Naive thymus-derived CD8-positive, alpha-beta T cell (primary cell): ENCODE results near the gene TRMT112. TPM values are rescaled to one million over a fixed set of nuclear protein-coding genes. Genes with fewer than 3 reads are reported as not detected.
A peak's percentile ranks its signal among the peaks of the same experiment; 100 is the strongest.

Experiments used
- ATAC-seq, 2 donors: fragments of 150-1000 bp; cut with Tn5 transposase in 1 of 2; sonication (Bioruptor Pico), chemical (Tn5 transposase) in 1 of 2; 1 replicate in 1 of 2; 2 replicates in 1 of 2; pipeline ENCODE4 v1.10.0; 2021; ENCODE audit warnings: mild to moderate bottlenecking in 2 of 2, moderate library complexity in 2 of 2
- POLR2A ChIA-PET: fragments of 350-600 bp; sonication (Branson Sonifier 250); formaldehyde crosslinking; loops from one replicate; lab custom pipeline; 2021; ENCODE audit warnings: antibody characterized with exemption; lab: Charles Lee
- DNase-seq, 10 donors: peaks; one replicate each; pipeline versions ENCODE4 v3.0.0 to v3.0.0-alpha.2; 2020 to 2022
- H3K27ac Mint-ChIP-seq, 10 donors: one replicate each; pipeline ENCODE4 v1.8.0; 2020 to 2022; ENCODE audit warnings: mild to moderate bottlenecking in 10 of 10, mixed read lengths in 10 of 10, moderate library complexity in 4 of 10, inconsistent platforms in 1 of 10
- H3K27me3 Mint-ChIP-seq, 5 donors: one replicate each; pipeline ENCODE4 v1.8.0; 2021 to 2022; ENCODE audit warnings: mixed read lengths in 5 of 5
- H3K36me3 Mint-ChIP-seq, 3 donors: one replicate each; pipeline ENCODE4 v1.8.0; 2020 to 2022; ENCODE audit warnings: mixed read lengths in 3 of 3, mild to moderate bottlenecking in 2 of 3, inconsistent platforms in 1 of 3
- H3K4me1 Mint-ChIP-seq, 4 donors: one replicate each; pipeline ENCODE4 v1.8.0; 2021 to 2022; ENCODE audit warnings: mixed read lengths in 4 of 4
- H3K4me3 Mint-ChIP-seq, 10 donors: one replicate each; pipeline ENCODE4 v1.8.0; 2020 to 2022; ENCODE audit warnings: mild to moderate bottlenecking in 10 of 10, mixed read lengths in 10 of 10, moderate library complexity in 6 of 10, inconsistent platforms in 1 of 10
- H3K9me3 Mint-ChIP-seq, 9 donors: one replicate each; pipeline ENCODE4 v1.8.0; 2020 to 2022; ENCODE audit warnings: mixed read lengths in 9 of 9, mild to moderate bottlenecking in 3 of 9, inconsistent platforms in 1 of 9, moderate library complexity in 1 of 9
- polyA plus RNA-seq, 3 donors: library from polyadenylated mRNA; unstranded; fragments of 300-500 nt; fragmentation: Illumina TruSeq; gene quantifications; one replicate each; pipeline ENCODE4 v1.2.3, GENCODE V29; 2021
- total RNA-seq, 8 experiments: library from RNA in 2 of 8; stranded (reverse) in 2 of 8; gene quantifications; one replicate each; pipeline ENCODE4 v1.2.3 and lab custom pipeline; 2021 to 2026

TRMT112 gene
- total and polyA plus RNA-seq, 5 experiments from 2014 or later: 159 to 524 (median 509) TPM

DNA sequence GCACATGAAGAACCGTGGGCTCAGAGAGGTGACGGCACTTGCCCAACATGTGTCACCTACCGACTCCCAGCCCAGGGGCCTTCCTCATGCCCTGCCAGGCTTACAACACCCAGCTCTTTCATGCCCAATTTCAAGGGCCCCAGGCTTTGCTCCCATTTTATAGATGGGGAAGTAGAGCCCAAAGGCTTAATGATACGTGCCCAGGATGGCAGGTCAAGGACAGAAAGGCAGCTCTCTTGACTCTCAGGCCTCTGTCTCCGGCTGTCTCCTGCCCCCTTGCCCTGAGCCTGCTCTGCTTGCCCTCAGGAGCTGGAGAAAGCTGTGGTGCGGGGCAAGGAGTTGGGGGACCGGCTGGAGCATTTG is 31.6 kb upstream of the TRMT112 start:
- peak overlapping the region in 2 of 10 donors; percentile 69 to 77 for H3K27ac Mint-ChIP-seq
- H3K36me3 Mint-ChIP-seq: peaks cover 0 to 25% (median 8%) of the 10 kb centered on the region in 3 donors
- DNase-seq: no peak
- no peaks in the 10 kb centered on the region for H3K27me3 Mint-ChIP-seq
- no peak overlapping the region for H3K4me3 Mint-ChIP-seq
- H3K9me3 Mint-ChIP-seq: no peaks in the 10 kb centered on the region
- POLR2A ChIA-PET: interaction anchor here (1.3 to 1.7 kb wide), 2 partner anchors 31 to 65 kb away, joined by 3 read pairs; partner anchors contain the start of genes BAD and PRDX5
- no peak for ATAC-seq
- H3K4me1 Mint-ChIP-seq: peaks cover 3 to 18% (median 13%) of the 10 kb centered on the region in 4 donors

- ATAC-seq (no peak), DNase-seq (no peak)
- Mint-ChIP-seq H3K4me3 (no peak overlapping the region), H3K4me1 (peaks cover 3 to 18% (median 13%) of the 10 kb centered on the region in 4 donors), H3K27me3 (no peaks in the 10 kb centered on the region), H3K9me3 (no peaks in the 10 kb centered on the region), H3K27ac (peak overlapping the region in 2 of 10 donors; percentile 69 to 77), H3K36me3 (peaks cover 0 to 25% (median 8%) of the 10 kb centered on the region in 3 donors)
- POLR2A ChIA-PET: interaction anchor here (1.5 to 1.7 kb wide), 2 partner anchors 12 to 64 kb away, joined by 3 read pairs; partner anchors contain the start of gene BAD
These were observed 31.1 kb upstream of the TRMT112 start for GRCh38 chr11:64348383-64349024.

DNA sequence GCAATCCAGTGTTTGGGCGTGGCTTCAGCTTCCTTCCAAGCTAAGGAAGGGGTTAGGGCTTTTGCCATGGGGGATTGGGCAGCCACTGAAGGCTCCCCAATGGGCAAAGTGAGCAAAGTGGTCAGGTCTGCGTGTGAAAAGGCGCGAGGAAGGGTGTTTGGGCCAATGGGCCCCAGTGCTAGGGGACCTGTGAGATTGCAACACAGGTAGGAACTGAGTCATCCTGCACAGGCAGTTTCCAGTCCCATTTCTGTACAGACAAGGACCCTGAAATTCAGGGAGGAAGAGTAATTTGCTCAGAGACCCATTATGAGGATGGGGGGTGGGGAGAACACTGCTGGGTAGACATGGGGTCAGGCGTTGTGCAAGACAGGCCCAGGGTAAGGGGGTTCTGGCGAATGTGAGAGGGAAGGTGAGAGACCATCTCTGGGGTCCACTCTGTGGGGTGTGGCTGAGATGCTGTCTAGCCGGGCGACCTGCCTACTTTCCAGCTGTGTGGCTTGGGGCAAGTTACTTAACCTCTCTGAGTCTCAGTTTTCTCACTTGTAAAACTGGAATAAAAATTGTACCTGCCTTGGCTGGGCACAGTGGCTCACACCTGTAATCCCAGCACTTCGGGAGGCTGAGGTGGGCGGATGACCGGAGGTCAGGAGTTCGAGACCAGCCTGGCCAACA is 30.0 kb upstream of the TRMT112 start:
- peaks cover 8 to 23% (median 15%) of the 10 kb centered on the region in 4 donors for H3K4me1 Mint-ChIP-seq
- H3K27ac Mint-ChIP-seq: no peak overlapping the region
- ATAC-seq: no peak
- no peak for DNase-seq
- H3K9me3 Mint-ChIP-seq: no peaks in the 10 kb centered on the region
- H3K27me3 Mint-ChIP-seq: no peaks in the 10 kb centered on the region
- H3K4me3 Mint-ChIP-seq: peak overlapping the region in 1 of 10 donors; percentile 10
- POLR2A ChIA-PET: interaction anchor here (1.5 kb wide), 1 partner anchor 13 kb away, joined by 3 read pairs; no protein-coding TSS in a partner anchor
- peaks cover 0 to 29% (median 8%) of the 10 kb centered on the region in 3 donors for H3K36me3 Mint-ChIP-seq

DNA sequence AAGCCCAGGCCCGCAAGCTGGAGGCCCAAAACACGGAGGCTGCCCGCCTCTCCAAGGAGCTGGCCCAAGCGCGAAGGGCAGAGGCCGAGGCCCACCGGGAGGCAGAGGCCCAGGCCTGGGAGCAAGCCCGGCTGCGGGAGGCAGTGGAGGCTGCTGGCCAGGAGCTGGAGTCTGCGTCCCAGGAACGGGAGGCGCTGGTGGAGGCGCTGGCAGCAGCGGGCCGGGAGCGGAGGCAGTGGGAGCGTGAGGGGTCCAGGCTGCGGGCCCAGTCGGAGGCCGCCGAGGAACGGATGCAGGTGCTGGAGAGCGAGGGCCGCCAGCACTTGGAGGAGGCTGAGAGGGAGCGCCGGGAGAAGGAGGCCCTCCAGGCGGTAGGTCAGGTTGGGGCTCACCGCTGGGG is 27.4 kb upstream of the TRMT112 start:
- Mint-ChIP-seq H3K9me3 (no peaks in the 10 kb centered on the region), H3K36me3 (peaks cover 0 to 25% (median 8%) of the 10 kb centered on the region in 3 donors), H3K4me3 (no peak overlapping the region), H3K4me1 (peaks cover 19 to 45% (median 38%) of the 10 kb centered on the region in 4 donors), H3K27ac (no peak overlapping the region), H3K27me3 (no peaks in the 10 kb centered on the region)
- ATAC-seq (no peak), DNase-seq (no peak)
- POLR2A ChIA-PET: interaction anchor here (1.7 kb wide), 1 partner anchor 27 kb away, joined by 5 read pairs; the partner anchor contains the start of gene PRDX5

DNA sequence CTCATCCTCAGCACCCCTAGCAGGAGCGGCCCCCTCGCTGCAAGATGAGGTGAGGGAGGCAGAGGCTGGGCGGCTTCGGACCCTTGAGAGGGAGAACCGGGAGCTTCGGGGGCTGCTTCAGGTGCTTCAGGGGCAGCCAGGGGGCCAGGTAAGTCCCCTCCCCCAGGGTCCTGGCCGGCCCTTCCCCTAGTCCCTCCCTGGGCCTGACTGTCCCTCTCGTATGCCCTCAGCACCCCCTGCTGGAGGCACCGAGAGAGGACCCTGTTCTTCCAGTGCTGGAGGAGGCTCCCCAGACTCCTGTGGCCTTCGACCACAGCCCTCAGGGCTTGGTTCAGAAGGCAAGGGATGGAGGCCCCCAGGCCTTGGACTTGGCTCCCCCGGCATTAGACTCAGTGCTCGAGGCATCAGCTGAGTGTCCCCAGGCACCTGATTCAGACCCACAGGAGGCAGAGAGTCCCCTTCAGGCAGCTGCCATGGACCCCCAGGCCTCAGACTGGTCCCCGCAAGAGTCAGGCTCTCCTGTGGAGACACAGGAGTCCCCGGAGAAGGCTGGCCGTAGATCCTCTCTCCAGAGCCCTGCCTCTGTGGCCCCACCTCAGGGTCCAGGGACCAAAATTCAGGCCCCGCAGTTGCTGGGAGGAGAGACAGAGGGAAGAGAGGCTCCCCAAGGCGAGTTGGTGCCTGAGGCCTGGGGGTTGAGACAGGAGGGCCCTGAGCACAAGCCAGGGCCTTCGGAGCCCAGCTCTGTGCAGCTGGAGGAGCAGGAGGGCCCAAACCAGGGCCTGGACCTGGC is 26.6 kb upstream of the TRMT112 start:
- ATAC-seq (no peak), DNase-seq (no peak)
- Mint-ChIP-seq H3K27me3 (no peaks in the 10 kb centered on the region), H3K4me1 (peaks cover 26 to 53% (median 46%) of the 10 kb centered on the region in 4 donors), H3K36me3 (peaks cover 0 to 25% (median 8%) of the 10 kb centered on the region in 3 donors), H3K9me3 (no peaks in the 10 kb centered on the region), H3K4me3 (no peak overlapping the region), H3K27ac (no peak overlapping the region)
- POLR2A ChIA-PET: interaction anchor here (1.7 to 4.6 kb wide), 2 partner anchors 14 to 26 kb away, joined by 5 to 27 read pairs; partner anchors contain the start of genes PRDX5 and RPS6KA4

DNA sequence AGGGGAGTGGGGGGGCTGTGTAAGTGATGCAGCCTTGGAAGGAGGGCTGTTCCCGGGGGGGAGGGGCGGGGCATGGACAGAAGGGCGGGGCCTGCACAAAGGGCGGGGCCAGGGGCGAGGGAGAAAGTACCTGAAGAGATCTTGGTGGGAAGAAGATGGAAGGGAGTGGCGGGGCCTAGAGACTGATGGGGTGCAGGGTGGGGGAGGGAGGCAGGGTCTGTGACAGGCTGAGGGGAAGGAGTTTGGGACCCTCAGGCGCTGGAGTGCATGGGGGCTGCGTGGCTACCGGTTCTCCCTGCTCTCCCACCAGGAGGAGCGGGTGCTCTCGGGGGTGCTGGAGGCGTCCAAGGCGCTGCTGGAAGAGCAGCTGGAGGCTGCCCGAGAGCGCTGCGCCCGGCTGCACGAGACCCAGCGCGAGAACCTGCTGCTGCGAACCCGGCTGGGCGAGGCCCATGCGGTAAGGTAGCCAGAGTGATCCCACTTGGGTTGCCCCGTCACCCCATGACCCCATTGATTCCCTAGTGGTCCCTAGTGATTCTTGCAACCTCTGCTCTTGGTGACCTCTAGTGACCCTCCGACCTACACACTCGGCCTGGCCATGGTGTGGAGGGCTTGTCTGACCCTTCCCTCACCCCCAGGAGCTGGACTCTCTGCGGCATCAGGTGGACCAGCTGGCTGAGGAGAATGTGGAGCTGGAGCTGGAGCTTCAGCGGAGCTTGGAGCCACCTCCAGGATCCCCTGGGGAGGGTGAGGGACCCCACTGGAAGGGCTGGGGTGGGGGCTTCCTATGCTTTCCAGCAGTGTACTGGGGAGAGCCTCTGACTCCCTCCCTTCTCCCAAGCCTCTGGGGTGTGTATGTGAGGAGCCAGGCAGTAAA is 25.7 kb upstream of the TRMT112 start:
- ATAC-seq (no peak), DNase-seq (no peak)
- peak overlapping the region in 4 of 10 donors; percentile 37 to 75 (median 56) for H3K27ac Mint-ChIP-seq
- peak overlapping the region in 4 of 10 donors; percentile 32 to 91 (median 54) for H3K4me3 Mint-ChIP-seq
- H3K36me3 Mint-ChIP-seq: peaks cover 0 to 24% (median 7%) of the 10 kb centered on the region in 3 donors
- peaks cover 26 to 56% (median 49%) of the 10 kb centered on the region in 4 donors for H3K4me1 Mint-ChIP-seq
- no peaks in the 10 kb centered on the region for H3K27me3 Mint-ChIP-seq
- H3K9me3 Mint-ChIP-seq: no peaks in the 10 kb centered on the region
- POLR2A ChIA-PET: interaction anchor here (0.6 to 4.9 kb wide), 5 partner anchors 15 to 44 kb away, joined by 3 to 73 read pairs (median 6); partner anchors contain the start of genes PRDX5, RPS6KA4 and TRMT112

GRCh38 chr11:64341851-64342791 is 24.8 kb upstream of the TRMT112 start:
- H3K9me3 Mint-ChIP-seq: no peaks in the 10 kb centered on the region
- peak; percentile 76 to 88 (median 85) for DNase-seq
- POLR2A ChIA-PET: interaction anchor here (0.5 to 4.9 kb wide), 9 partner anchors 11 to 832 kb away, joined by 3 to 73 read pairs (median 5); partner anchors contain the start of genes FERMT3, PRDX5, RPS6KA4 and TRMT112
- H3K27ac Mint-ChIP-seq: peak overlapping the region in 5 of 10 donors; percentile 29 to 75 (median 52)
- peaks cover 23 to 60% (median 50%) of the 10 kb centered on the region in 4 donors for H3K4me1 Mint-ChIP-seq
- H3K4me3 Mint-ChIP-seq: peak overlapping the region in 9 of 10 donors; percentile 32 to 92 (median 85)
- H3K36me3 Mint-ChIP-seq: peaks cover 0 to 28% (median 7%) of the 10 kb centered on the region in 3 donors
- peak; percentile 51 to 54 for ATAC-seq
- no peaks in the 10 kb centered on the region for H3K27me3 Mint-ChIP-seq

- Mint-ChIP-seq H3K27ac (peak overlapping the region in 7 of 10 donors; percentile 34 to 98 (median 92)), H3K4me3 (peak overlapping the region; percentile 85 to 92 (median 88)), H3K27me3 (no peaks in the 10 kb centered on the region), H3K36me3 (peaks cover 0 to 23% (median 7%) of the 10 kb centered on the region in 3 donors), H3K4me1 (peaks cover 23 to 57% (median 49%) of the 10 kb centered on the region in 4 donors), H3K9me3 (no peaks in the 10 kb centered on the region)
- POLR2A ChIA-PET: interaction anchor here (0.5 to 4.9 kb wide), 10 partner anchors 11 to 833 kb away, joined by 3 to 73 read pairs (median 6); partner anchors contain the start of genes FERMT3, PRDX5, RPS6KA4 and TRMT112
- DNase-seq: no peak
- no peak for ATAC-seq
These were observed 24.1 kb upstream of the TRMT112 start for GRCh38 chr11:64341429-64341828.

DNA sequence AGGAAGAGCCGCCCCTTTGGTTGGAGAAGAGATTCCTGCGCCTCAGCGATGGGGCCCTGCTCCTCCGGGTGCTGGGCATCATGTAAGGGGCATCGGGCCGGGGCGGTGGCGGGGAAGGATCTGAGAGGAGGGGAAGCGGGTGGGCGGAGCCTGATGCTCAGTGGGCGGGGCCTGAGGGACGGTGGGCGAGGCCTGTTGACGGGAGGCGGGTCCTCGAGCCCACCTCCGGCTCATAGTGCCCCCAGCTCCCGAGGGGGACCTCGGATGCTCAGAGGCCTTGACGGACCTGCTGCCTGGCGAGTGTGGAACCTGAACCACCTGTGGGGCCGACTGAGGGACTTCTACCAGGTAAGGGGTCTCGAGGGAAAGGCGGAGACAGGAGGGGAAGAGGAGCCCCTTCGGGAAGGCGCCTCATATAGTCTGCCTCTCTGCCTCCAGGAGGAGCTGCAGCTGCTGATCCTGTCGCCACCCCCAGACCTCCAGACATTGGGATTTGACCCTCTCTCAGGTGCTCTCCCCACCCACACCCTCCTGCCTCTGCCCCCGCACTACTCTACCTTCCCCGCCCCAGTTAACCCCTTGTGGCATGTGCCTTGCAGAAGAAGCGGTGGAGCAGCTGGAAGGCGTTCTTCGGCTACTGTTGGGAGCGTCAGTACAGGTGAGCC is 23.4 kb upstream of the TRMT112 start:
- ATAC-seq: peak; percentile 54 to 59
- peak overlapping the region; percentile 85 to 92 (median 88) for H3K4me3 Mint-ChIP-seq
- peak overlapping the region; percentile 72 to 98 (median 94) for H3K27ac Mint-ChIP-seq
- peaks cover 0 to 21% (median 5%) of the 10 kb centered on the region in 3 donors for H3K36me3 Mint-ChIP-seq
- no peaks in the 10 kb centered on the region for H3K9me3 Mint-ChIP-seq
- no peaks in the 10 kb centered on the region for H3K27me3 Mint-ChIP-seq
- peak; percentile 62 to 89 (median 78) for DNase-seq
- POLR2A ChIA-PET: interaction anchor here (0.5 to 4.9 kb wide), 9 partner anchors 12 to 1154 kb away, joined by 3 to 73 read pairs (median 6); partner anchors contain the start of genes FERMT3, PRDX5, RPS6KA4 and STIP1
- peaks cover 20 to 57% (median 48%) of the 10 kb centered on the region in 4 donors for H3K4me1 Mint-ChIP-seq
